ENCODE measurements around the gene GARRE1.
A peak's percentile ranks its signal among the peaks of the same experiment; 100 is the strongest.
"Not testable (repeated sequence)": the region's sequence is repeated elsewhere in the genome, so short reads cannot be mapped to it uniquely, and the experiment has no call there.

The GARRE1 gene

GRCh38 chr19:34230820-34231219 is 23.5 kb upstream of the GARRE1 start:
- DNase-seq (ENCODE audit: low read depth in 3 of 3), result no peak

GRCh38 chr19:34231439-34231838 is 22.9 kb upstream of the GARRE1 start:
- DNase-seq (ENCODE audit: low read depth in 3 of 3), result no peak

GRCh38 chr19:34232566-34233481 is 21.5 kb upstream of the GARRE1 start:
- peak in 1 of 3 experiments; percentile 15 for DNase-seq (ENCODE audit: low read depth in 3 of 3)

GRCh38 chr19:34235425-34235940 is 18.9 kb upstream of the GARRE1 start:
- no peak for DNase-seq (ENCODE audit: low read depth in 3 of 3)

- DNase-seq (ENCODE audit: low read depth in 3 of 3), result no peak
Measured at GRCh38 chr19:34236035-34236987, 18.0 kb upstream of the GARRE1 start.

GRCh38 chr19:34237283-34237682 is 17.1 kb upstream of the GARRE1 start:
- no peak for DNase-seq (ENCODE audit: low read depth in 3 of 3)

GRCh38 chr19:34237939-34238338 is 16.4 kb upstream of the GARRE1 start:
- DNase-seq (ENCODE audit: low read depth in 3 of 3), result no peak

- DNase-seq (ENCODE audit: low read depth in 3 of 3), result no peak
Measured at GRCh38 chr19:34241513-34242337, 12.6 kb upstream of the GARRE1 start.

GRCh38 chr19:34243138-34243875 is 11.0 kb upstream of the GARRE1 start:
- not testable (repeated sequence) for DNase-seq (ENCODE audit: low read depth in 3 of 3)

- DNase-seq (ENCODE audit: low read depth in 3 of 3), result no peak
Measured at GRCh38 chr19:34243876-34244578, 10.3 kb upstream of the GARRE1 start.

- no peak for DNase-seq (ENCODE audit: low read depth in 3 of 3)
Measured at GRCh38 chr19:34244611-34245299, 9.6 kb upstream of the GARRE1 start.

GRCh38 chr19:34246340-34246739 is 8.0 kb upstream of the GARRE1 start:
- DNase-seq (ENCODE audit: low read depth in 3 of 3), result no peak

GRCh38 chr19:34248941-34249340 is 5.4 kb upstream of the GARRE1 start:
- no peak for DNase-seq (ENCODE audit: low read depth in 3 of 3)

GRCh38 chr19:34253167-34253566 is 1.2 kb upstream of the GARRE1 start:
- not testable (repeated sequence) for DNase-seq (ENCODE audit: low read depth in 3 of 3)

- DNase-seq (ENCODE audit: low read depth in 3 of 3), result not testable (repeated sequence)
Measured at GRCh38 chr19:34253681-34254045, 691 bp upstream of the GARRE1 start.

- DNase-seq (ENCODE audit: low read depth in 3 of 3), result peak in 1 of 3 experiments; percentile 32
Measured at GRCh38 chr19:34254698-34255432, 511 bp downstream of the GARRE1 start.

GRCh38 chr19:34255546-34255945 is 1.2 kb downstream of the GARRE1 start:
- no peak for DNase-seq (ENCODE audit: low read depth in 3 of 3)

GRCh38 chr19:34256835-34257558 is 2.6 kb downstream of the GARRE1 start:
- no peak for DNase-seq (ENCODE audit: low read depth in 3 of 3)
